ENCODE results near the gene VRK1. TPM values are rescaled to one million over a fixed set of nuclear protein-coding genes. Genes with fewer than 3 reads are reported as not detected.
"Not testable (repeated sequence)": the region's sequence is repeated elsewhere in the genome, so short reads cannot be mapped to it uniquely, and the experiment has no call there.

VRK1 gene
- total and polyA plus RNA-seq, 3 experiments from 2014 or later, result 36.6 to 72.2 (median 67.0) TPM

GRCh38 chr14:96867634-96868033, 70.5 kb downstream of the VRK1 start:
- CTCF ChIA-PET, result no interaction called here
- no peak overlapping the region for H3K4me3 Mint-ChIP-seq
- Histone ChIP-seq H3K4me1 (ENCODE audit: insufficient read depth, low read length) (no peaks in the 10 kb centered on the region), H3K27ac (ENCODE audit: low read depth, low read length) (no peak overlapping the region), H3K36me3 (ENCODE audit: insufficient read depth, low read length) (peaks cover 5% of the 10 kb centered on the region), H3K4me3 (ENCODE audit: low read length) (no peak overlapping the region), H3K27me3 (ENCODE audit: insufficient read depth, low read length, poor library complexity, severe bottlenecking) (no peaks in the 10 kb centered on the region), H3K9me3 (ENCODE audit: low read length) (no peaks in the 10 kb centered on the region)
- no peak overlapping the region for H3K27ac Mint-ChIP-seq
- POLR2A ChIA-PET, result no interaction called here
- no peak for DNase-seq
- H3K27me3 Mint-ChIP-seq, result peaks cover 0 to 1% of the 10 kb centered on the region in 2 donors
- H3K36me3 Mint-ChIP-seq, result peaks cover 18 to 49% (median 32%) of the 10 kb centered on the region in 3 donors
- peaks cover 0 to 8% (median 0%) of the 10 kb centered on the region in 3 donors for H3K4me1 Mint-ChIP-seq
- H3K9me3 Mint-ChIP-seq, result no peaks in the 10 kb centered on the region

DNA sequence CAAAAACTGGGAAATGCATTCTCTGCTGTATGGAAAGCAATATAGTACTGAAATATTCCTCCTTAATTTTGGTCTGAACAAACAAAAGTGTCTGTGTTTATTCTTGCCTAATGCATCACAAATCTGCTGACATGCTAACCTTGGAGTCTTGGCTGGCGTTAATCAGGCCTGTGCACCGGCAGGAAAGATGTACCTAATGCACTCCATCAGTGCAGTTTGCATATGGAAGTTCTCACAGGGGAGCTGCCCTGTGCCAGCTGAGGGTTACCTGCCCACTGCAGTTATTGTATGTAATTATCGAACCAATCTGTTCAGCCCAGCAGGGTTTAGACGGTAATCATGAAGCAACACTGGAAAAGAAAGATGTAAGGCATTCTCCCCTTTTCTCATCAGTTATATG, 76.9 kb downstream of the VRK1 start:
- H3K27ac ChIP-seq (ENCODE audit: low read depth, low read length), result no peak overlapping the region
- DNase-seq, result no peak
- peaks cover 0 to 3% (median 0%) of the 10 kb centered on the region in 3 donors for H3K4me1 Mint-ChIP-seq
- H3K27ac Mint-ChIP-seq, result no peak overlapping the region
- H3K36me3 ChIP-seq (ENCODE audit: insufficient read depth, low read length), result peaks cover 3% of the 10 kb centered on the region
- no peaks in the 10 kb centered on the region for H3K27me3 ChIP-seq (ENCODE audit: insufficient read depth, low read length, poor library complexity, severe bottlenecking)
- ChIA-PET CTCF (no interaction called here), POLR2A (no interaction called here)
- H3K4me3 Mint-ChIP-seq, result no peak overlapping the region
- H3K36me3 Mint-ChIP-seq, result peaks cover 5 to 48% (median 11%) of the 10 kb centered on the region in 3 donors
- no peaks in the 10 kb centered on the region for H3K9me3 ChIP-seq (ENCODE audit: low read length)
- H3K4me1 ChIP-seq (ENCODE audit: insufficient read depth, low read length), result no peaks in the 10 kb centered on the region
- no peaks in the 10 kb centered on the region for H3K9me3 Mint-ChIP-seq
- H3K27me3 Mint-ChIP-seq, result no peaks in the 10 kb centered on the region
- H3K4me3 ChIP-seq (ENCODE audit: low read length), result no peak overlapping the region

- Histone ChIP-seq H3K27me3 (ENCODE audit: insufficient read depth, low read length, poor library complexity, severe bottlenecking) (no peaks in the 10 kb centered on the region), H3K27ac (ENCODE audit: low read depth, low read length) (no peak overlapping the region), H3K36me3 (ENCODE audit: insufficient read depth, low read length) (peaks cover 3% of the 10 kb centered on the region), H3K4me3 (ENCODE audit: low read length) (no peak overlapping the region), H3K4me1 (ENCODE audit: insufficient read depth, low read length) (no peaks in the 10 kb centered on the region), H3K9me3 (ENCODE audit: low read length) (no peaks in the 10 kb centered on the region)
- CTCF ChIA-PET, result no interaction called here
- Mint-ChIP-seq H3K27me3 (no peaks in the 10 kb centered on the region), H3K27ac (no peak overlapping the region), H3K4me3 (no peak overlapping the region), H3K4me1 (peaks cover 0 to 3% (median 0%) of the 10 kb centered on the region in 3 donors), H3K36me3 (peaks cover 9 to 55% (median 11%) of the 10 kb centered on the region in 3 donors), H3K9me3 (no peaks in the 10 kb centered on the region)
- POLR2A ChIA-PET, result no interaction called here
- no peak for DNase-seq
Observed at GRCh38 chr14:96876747-96877146, 79.6 kb downstream of the VRK1 start.

- no peak overlapping the region for H3K4me3 ChIP-seq (ENCODE audit: low read length)
- H3K27ac ChIP-seq (ENCODE audit: low read depth, low read length), result no peak overlapping the region
- Mint-ChIP-seq H3K9me3 (peaks cover 0 to 2% (median 0%) of the 10 kb centered on the region in 5 donors), H3K36me3 (peaks cover 15 to 36% (median 23%) of the 10 kb centered on the region in 3 donors), H3K27me3 (no peaks in the 10 kb centered on the region), H3K27ac (peak overlapping the region in 1 of 8 donors; percentile 35), H3K4me3 (no peak overlapping the region), H3K4me1 (no peaks in the 10 kb centered on the region)
- H3K4me1 ChIP-seq (ENCODE audit: insufficient read depth, low read length), result no peaks in the 10 kb centered on the region
- ChIA-PET POLR2A (no interaction called here), CTCF (no interaction called here)
- peaks cover 3% of the 10 kb centered on the region for H3K36me3 ChIP-seq (ENCODE audit: insufficient read depth, low read length)
- H3K9me3 ChIP-seq (ENCODE audit: low read length), result no peaks in the 10 kb centered on the region
- DNase-seq, result no peak
- H3K27me3 ChIP-seq (ENCODE audit: insufficient read depth, low read length, poor library complexity, severe bottlenecking), result no peaks in the 10 kb centered on the region
Observed at GRCh38 chr14:96881713-96882112, 84.5 kb downstream of the VRK1 start.

GRCh38 chr14:96883974-96884373, 86.8 kb downstream of the VRK1 start:
- H3K4me1 Mint-ChIP-seq; H3K9me3 ChIP-seq (ENCODE audit: low read length); H3K27ac Mint-ChIP-seq; H3K9me3 Mint-ChIP-seq; CTCF ChIA-PET; H3K27me3 Mint-ChIP-seq; H3K4me3 ChIP-seq (ENCODE audit: low read length); H3K4me1 ChIP-seq (ENCODE audit: insufficient read depth, low read length); H3K27me3 ChIP-seq (ENCODE audit: insufficient read depth, low read length, poor library complexity, severe bottlenecking); H3K36me3 ChIP-seq (ENCODE audit: insufficient read depth, low read length); H3K27ac ChIP-seq (ENCODE audit: low read depth, low read length); H3K4me3 Mint-ChIP-seq; POLR2A ChIA-PET; DNase-seq: not testable (repeated sequence)
- peaks cover 13 to 31% (median 23%) of the 10 kb centered on the region in 3 donors for H3K36me3 Mint-ChIP-seq

DNA sequence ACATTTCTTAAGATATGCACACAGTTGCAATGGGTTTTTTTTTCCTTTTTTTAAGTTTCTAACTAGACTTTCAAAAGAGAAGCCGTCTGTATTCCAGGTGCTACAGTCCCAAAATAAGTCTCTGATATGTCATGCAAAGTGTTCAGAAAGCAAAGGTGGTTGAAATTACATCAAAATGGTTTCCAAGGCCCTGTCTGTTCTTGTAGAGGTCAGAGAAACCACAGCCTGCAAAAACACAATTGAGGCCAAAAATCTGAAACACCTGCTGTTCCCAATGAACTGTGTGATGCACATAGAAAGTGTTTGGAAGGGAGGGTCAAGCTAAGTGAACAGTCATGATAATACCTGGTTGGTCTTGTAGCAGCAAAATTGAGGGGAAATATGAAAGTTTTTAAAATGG, 91.0 kb downstream of the VRK1 start:
- POLR2A ChIA-PET, result no interaction called here
- no peaks in the 10 kb centered on the region for H3K9me3 ChIP-seq (ENCODE audit: low read length)
- peaks cover 0 to 2% (median 0%) of the 10 kb centered on the region in 5 donors for H3K9me3 Mint-ChIP-seq
- H3K4me1 Mint-ChIP-seq, result peaks cover 0 to 3% (median 0%) of the 10 kb centered on the region in 3 donors
- no peak overlapping the region for H3K27ac ChIP-seq (ENCODE audit: low read depth, low read length)
- H3K4me3 ChIP-seq (ENCODE audit: low read length), result no peak overlapping the region
- CTCF ChIA-PET, result no interaction called here
- no peaks in the 10 kb centered on the region for H3K27me3 ChIP-seq (ENCODE audit: insufficient read depth, low read length, poor library complexity, severe bottlenecking)
- no peaks in the 10 kb centered on the region for H3K27me3 Mint-ChIP-seq
- peaks cover 4 to 6% (median 6%) of the 10 kb centered on the region in 3 donors for H3K36me3 Mint-ChIP-seq
- no peak for DNase-seq
- H3K36me3 ChIP-seq (ENCODE audit: insufficient read depth, low read length), result no peaks in the 10 kb centered on the region
- H3K4me1 ChIP-seq (ENCODE audit: insufficient read depth, low read length), result no peaks in the 10 kb centered on the region
- H3K4me3 Mint-ChIP-seq, result no peak overlapping the region
- no peak overlapping the region for H3K27ac Mint-ChIP-seq

DNA sequence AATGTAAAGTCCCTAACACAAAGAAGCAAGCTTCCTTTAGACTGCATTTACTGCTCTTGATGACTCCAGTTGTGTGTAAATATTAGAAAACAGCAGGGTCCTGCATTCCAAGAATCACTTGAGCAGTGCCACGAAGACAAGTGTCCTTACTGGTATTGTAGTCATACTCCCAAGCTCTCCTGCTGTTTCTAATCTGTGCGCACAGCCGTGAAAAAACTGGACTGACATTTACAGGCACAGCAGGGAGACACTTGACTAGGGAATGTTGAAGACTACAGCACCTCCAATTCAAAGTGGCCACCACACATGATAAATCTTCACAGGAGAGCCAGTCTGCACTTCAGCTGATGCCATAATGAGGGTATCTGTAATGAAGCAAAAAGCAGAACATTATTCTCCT, 91.4 kb downstream of the VRK1 start:
- Mint-ChIP-seq H3K9me3 (peaks cover 0 to 2% (median 0%) of the 10 kb centered on the region in 5 donors), H3K4me1 (peaks cover 0 to 3% (median 0%) of the 10 kb centered on the region in 3 donors), H3K27me3 (no peaks in the 10 kb centered on the region), H3K36me3 (peaks cover 4 to 6% (median 6%) of the 10 kb centered on the region in 3 donors), H3K4me3 (no peak overlapping the region), H3K27ac (peak overlapping the region in 1 of 8 donors; percentile 36)
- ChIA-PET CTCF (no interaction called here), POLR2A (no interaction called here)
- Histone ChIP-seq H3K9me3 (ENCODE audit: low read length) (no peaks in the 10 kb centered on the region), H3K4me3 (ENCODE audit: low read length) (no peak overlapping the region), H3K27me3 (ENCODE audit: insufficient read depth, low read length, poor library complexity, severe bottlenecking) (no peaks in the 10 kb centered on the region), H3K36me3 (ENCODE audit: insufficient read depth, low read length) (no peaks in the 10 kb centered on the region), H3K27ac (ENCODE audit: low read depth, low read length) (no peak overlapping the region), H3K4me1 (ENCODE audit: insufficient read depth, low read length) (no peaks in the 10 kb centered on the region)
- no peak for DNase-seq

- Histone ChIP-seq H3K4me1 (ENCODE audit: insufficient read depth, low read length) (no peaks in the 10 kb centered on the region), H3K27ac (ENCODE audit: low read depth, low read length) (no peak overlapping the region), H3K9me3 (ENCODE audit: low read length) (no peaks in the 10 kb centered on the region), H3K36me3 (ENCODE audit: insufficient read depth, low read length) (no peaks in the 10 kb centered on the region), H3K27me3 (ENCODE audit: insufficient read depth, low read length, poor library complexity, severe bottlenecking) (no peaks in the 10 kb centered on the region), H3K4me3 (ENCODE audit: low read length) (no peak overlapping the region)
- Mint-ChIP-seq H3K4me1 (peaks cover 0 to 3% (median 0%) of the 10 kb centered on the region in 3 donors), H3K27ac (no peak overlapping the region), H3K27me3 (no peaks in the 10 kb centered on the region), H3K9me3 (no peaks in the 10 kb centered on the region), H3K4me3 (no peak overlapping the region), H3K36me3 (peaks cover 4 to 8% (median 6%) of the 10 kb centered on the region in 3 donors)
- CTCF ChIA-PET, result no interaction called here
- POLR2A ChIA-PET, result no interaction called here
- DNase-seq, result no peak
Observed at GRCh38 chr14:96889091-96889490, 91.9 kb downstream of the VRK1 start.
